ENCODE data around the gene C1orf35. TPM values are rescaled to one million over a fixed set of nuclear protein-coding genes. Genes with fewer than 3 reads are reported as not detected.

The C1orf35 gene
- total and polyA plus RNA-seq, 9 of the 15 experiments (the other 6 are each of a cell fraction or from before 2014, with no cell fraction given) = 3.2 to 48.7 (median 12.5) TPM

DNA sequence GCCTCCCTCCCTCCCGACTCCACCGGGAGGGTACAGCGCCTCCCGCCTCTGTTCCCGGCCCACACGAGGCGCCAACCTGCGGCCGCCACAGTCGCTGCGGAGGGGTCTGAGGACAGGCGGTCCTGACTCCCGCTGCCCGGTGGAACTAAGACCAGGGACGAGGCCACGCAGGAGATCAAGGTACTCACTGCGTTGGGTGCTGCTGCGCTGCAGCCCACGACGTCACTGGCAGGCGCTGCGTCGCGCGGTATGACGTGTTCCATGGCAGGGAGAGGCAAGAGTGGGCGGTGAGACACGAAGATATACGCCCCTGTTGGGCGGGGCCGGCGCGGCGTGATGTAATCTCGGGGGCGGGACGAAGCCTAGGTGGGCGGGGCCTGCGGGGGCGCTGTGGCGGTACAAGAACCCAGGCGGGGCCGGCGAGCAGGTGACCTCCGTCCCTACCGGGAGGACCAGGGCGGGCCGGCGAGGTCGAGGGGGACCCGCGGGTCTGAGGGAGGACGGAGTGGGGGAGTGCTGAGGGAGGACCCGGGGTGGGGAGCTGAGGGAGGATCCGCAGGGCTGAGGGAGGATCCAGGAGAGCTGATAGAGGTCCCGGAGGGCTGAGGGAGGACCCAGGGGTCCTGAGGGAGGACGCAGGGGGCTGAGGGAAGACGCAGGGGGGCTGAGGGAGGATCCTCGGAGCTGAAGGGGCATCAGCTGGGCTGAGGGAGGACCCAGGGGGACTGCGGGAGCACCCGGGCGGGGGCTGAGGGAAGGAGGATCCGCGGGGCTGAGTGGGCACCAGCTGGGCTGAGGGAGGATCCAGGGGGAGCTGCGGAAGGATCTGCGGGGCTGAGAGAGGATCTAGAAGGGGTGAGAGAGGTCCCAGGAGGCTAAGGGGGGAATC, 6.2 kb upstream of the C1orf35 start, which contains the start of gene MRPL55 (continued):
- TF ChIP-seq CREM (IDR thresholded peaks at IDR 0.05; ENCODE audit: low read depth) = peak; percentile 100
- 0 out of 2 replicates have a peak, but pooled peaks have one; percentile 2 for TF ChIP-seq SMC3 (conservative IDR thresholded peaks at IDR 0.05; ENCODE audit: insufficient read depth, low read depth, low read length)
- no peak for TF ChIP-seq KLF16 (IDR thresholded peaks at IDR 0.05)
- TF ChIP-seq SRSF1 (IDR thresholded peaks at IDR 0.05; ENCODE audit: low read depth, low read length) = no peak
- no peak for TF ChIP-seq ZNF24 (IDR thresholded peaks at IDR 0.05)
- TF ChIP-seq NCOA6 (IDR thresholded peaks at IDR 0.05) = no peak
- no peak; the same call in 1 of the 2 replicates for TF ChIP-seq STAT5A (IDR thresholded peaks at IDR 0.05; ENCODE audit: borderline replicate concordance, low read length)
- no peak for TF ChIP-seq NCOA1 (IDR thresholded peaks at IDR 0.05; ENCODE audit: low read depth)
- TF ChIP-seq NFIC (IDR thresholded peaks at IDR 0.05) = peak; percentile 56
- 0 out of 2 replicates have a peak, but pooled peaks have one; percentile 36 for TF ChIP-seq ZFPM2 (CRISPR knock-in tag; IDR thresholded peaks at IDR 0.05)
- peak; percentile 49 for TF ChIP-seq NEUROD1 (IDR thresholded peaks at IDR 0.05; ENCODE audit: borderline replicate concordance, low read depth, low read length, partially characterized antibody)
- no peak for TF ChIP-seq TRIM24 (IDR thresholded peaks at IDR 0.05)
- peak; percentile 6; the same call in 1 of the 2 replicates for TF ChIP-seq ZNF57 (CRISPR knock-in tag; IDR thresholded peaks at IDR 0.05)
- no peak for TF ChIP-seq EHMT2 (IDR thresholded peaks at IDR 0.05)
- TF ChIP-seq RCOR1 (IDR thresholded peaks at IDR 0.05; ENCODE audit: borderline replicate concordance in 1 of 2, low read depth in 2 of 2, low read length in 2 of 2) = peak; percentile 14 to 35; a peak in 2 of 4 replicates
- no peak for TF ChIP-seq ZNF507 (tag; conservative IDR thresholded peaks at IDR 0.05)
- TF ChIP-seq, protein P1, sequence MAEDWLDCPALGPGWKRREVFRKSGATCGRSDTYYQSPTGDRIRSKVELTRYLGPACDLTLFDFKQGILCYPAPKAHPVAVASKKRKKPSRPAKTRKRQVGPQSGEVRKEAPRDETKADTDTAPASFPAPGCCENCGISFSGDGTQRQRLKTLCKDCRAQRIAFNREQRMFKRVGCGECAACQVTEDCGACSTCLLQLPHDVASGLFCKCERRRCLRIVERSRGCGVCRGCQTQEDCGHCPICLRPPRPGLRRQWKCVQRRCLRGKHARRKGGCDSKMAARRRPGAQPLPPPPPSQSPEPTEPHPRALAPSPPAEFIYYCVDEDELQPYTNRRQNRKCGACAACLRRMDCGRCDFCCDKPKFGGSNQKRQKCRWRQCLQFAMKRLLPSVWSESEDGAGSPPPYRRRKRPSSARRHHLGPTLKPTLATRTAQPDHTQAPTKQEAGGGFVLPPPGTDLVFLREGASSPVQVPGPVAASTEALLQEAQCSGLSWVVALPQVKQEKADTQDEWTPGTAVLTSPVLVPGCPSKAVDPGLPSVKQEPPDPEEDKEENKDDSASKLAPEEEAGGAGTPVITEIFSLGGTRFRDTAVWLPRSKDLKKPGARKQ (CRISPR knock-in tag; IDR thresholded peaks at IDR 0.05) = no peak
- TF ChIP-seq ZNF561 (CRISPR knock-in tag; conservative IDR thresholded peaks at IDR 0.05) = no peak
- no peak for TF ChIP-seq ZNF23 (CRISPR knock-in tag; IDR thresholded peaks at IDR 0.05)
- TF ChIP-seq, protein P2, sequence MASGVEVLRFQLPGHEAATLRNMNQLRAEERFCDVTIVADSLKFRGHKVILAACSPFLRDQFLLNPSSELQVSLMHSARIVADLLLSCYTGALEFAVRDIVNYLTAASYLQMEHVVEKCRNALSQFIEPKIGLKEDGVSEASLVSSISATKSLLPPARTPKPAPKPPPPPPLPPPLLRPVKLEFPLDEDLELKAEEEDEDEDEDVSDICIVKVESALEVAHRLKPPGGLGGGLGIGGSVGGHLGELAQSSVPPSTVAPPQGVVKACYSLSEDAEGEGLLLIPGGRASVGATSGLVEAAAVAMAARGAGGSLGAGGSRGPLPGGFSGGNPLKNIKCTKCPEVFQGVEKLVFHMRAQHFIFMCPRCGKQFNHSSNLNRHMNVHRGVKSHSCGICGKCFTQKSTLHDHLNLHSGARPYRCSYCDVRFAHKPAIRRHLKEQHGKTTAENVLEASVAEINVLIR (CRISPR knock-in tag; IDR thresholded peaks at IDR 0.05) = peak; percentile 100
- TF ChIP-seq ZBED1 (IDR thresholded peaks at IDR 0.05) = peak; percentile 44; the same call in 1 of the 2 replicates
- peak; percentile 94 for TF ChIP-seq CXXC5 (CRISPR knock-in tag; IDR thresholded peaks at IDR 0.05)
- peak; percentile 81 for TF ChIP-seq TBP (optimal IDR thresholded peaks at IDR 0.05; ENCODE audit: low read depth, low read length)
- no peak for TF ChIP-seq ILK (tag; IDR thresholded peaks at IDR 0.05; ENCODE audit: borderline replicate concordance, low read depth)
- TF ChIP-seq CEBPG (CRISPR knock-in tag; IDR thresholded peaks at IDR 0.05) = peak; percentile 95
- TF ChIP-seq CEBPG (tag; conservative IDR thresholded peaks at IDR 0.05 in 1 of 2, IDR thresholded peaks at IDR 0.05 in 1 of 2) = peak; percentile 90
- TF ChIP-seq, protein P3, sequence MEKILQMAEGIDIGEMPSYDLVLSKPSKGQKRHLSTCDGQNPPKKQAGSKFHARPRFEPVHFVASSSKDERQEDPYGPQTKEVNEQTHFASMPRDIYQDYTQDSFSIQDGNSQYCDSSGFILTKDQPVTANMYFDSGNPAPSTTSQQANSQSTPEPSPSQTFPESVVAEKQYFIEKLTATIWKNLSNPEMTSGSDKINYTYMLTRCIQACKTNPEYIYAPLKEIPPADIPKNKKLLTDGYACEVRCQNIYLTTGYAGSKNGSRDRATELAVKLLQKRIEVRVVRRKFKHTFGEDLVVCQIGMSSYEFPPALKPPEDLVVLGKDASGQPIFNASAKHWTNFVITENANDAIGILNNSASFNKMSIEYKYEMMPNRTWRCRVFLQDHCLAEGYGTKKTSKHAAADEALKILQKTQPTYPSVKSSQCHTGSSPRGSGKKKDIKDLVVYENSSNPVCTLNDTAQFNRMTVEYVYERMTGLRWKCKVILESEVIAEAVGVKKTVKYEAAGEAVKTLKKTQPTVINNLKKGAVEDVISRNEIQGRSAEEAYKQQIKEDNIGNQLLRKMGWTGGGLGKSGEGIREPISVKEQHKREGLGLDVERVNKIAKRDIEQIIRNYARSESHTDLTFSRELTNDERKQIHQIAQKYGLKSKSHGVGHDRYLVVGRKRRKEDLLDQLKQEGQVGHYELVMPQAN (IDR thresholded peaks at IDR 0.05; ENCODE audit: borderline replicate concordance) = peak; percentile 88
